Colonic mucosa (tissue), 4 donors: ENCODE data around the gene BUD23. TPM values are rescaled to one million over a fixed set of nuclear protein-coding genes. Genes with fewer than 3 reads are reported as not detected.

ENCODE experiments used
- DNase-seq: peaks from one replicate; pipeline ENCODE4 v3.0.0-alpha.2; 2020
- H3K27ac ChIP-seq: fragments of 200-600 bp; one replicate; pipeline ENCODE4 v1.8.0; 2021
- H3K27me3 ChIP-seq: fragments of 200-600 bp; one replicate; pipeline ENCODE4 v1.8.0; 2021
- H3K36me3 ChIP-seq: fragments of 200-600 bp; one replicate; pipeline ENCODE4 v1.8.0; 2021
- H3K4me1 ChIP-seq: fragments of 200-600 bp; one replicate; pipeline ENCODE4 v1.8.0; 2021; ENCODE audit warnings: mild to moderate bottlenecking
- H3K4me3 ChIP-seq: fragments of 200-600 bp; one replicate; pipeline ENCODE4 v1.8.0; 2021
- H3K9ac ChIP-seq, 2 donors: one replicate each; pipeline ENCODE4 v1.7.0; 2013; ENCODE audit warnings: control low read depth in 2 of 2, low read depth in 2 of 2, low read length in 2 of 2
- H3K9me3 ChIP-seq: fragments of 200-600 bp; one replicate; pipeline ENCODE4 v1.8.0; 2021
- intact Hi-C: fragments of 100-400 bp; cut with DNase I; formaldehyde crosslinking; loops from one replicate; pipeline ENCODE4 v1.14.1; 2022
- total RNA-seq, 2 donors: library from RNA; stranded (reverse); fragmentation: NEBNext Ultra II Directional in 1 of 2; extraction: Animal tissue kit (Norgen Biotek cat#: 25700) in 1 of 2; gene quantifications; one replicate each; pipeline ENCODE4 v1.2.1, GENCODE V29; 2021
- TF ChIP-seq, protein P1 (sequence below): fragments of 200-600 bp; IDR thresholded peaks from one replicate; pipeline ENCODE4 v1.8.0; 2022; ENCODE audit warnings: antibody characterized with exemption, mild to moderate bottlenecking
- donor health status: healthy.
- donor health status: DM: no; HTN: no; CAD: no.
- donor health status: DM: no; HTN: no; CAD: no.

BUD23 gene
- total RNA-seq, 2 donors from 2014 or later = 46.4 to 79.5 TPM

DNA sequence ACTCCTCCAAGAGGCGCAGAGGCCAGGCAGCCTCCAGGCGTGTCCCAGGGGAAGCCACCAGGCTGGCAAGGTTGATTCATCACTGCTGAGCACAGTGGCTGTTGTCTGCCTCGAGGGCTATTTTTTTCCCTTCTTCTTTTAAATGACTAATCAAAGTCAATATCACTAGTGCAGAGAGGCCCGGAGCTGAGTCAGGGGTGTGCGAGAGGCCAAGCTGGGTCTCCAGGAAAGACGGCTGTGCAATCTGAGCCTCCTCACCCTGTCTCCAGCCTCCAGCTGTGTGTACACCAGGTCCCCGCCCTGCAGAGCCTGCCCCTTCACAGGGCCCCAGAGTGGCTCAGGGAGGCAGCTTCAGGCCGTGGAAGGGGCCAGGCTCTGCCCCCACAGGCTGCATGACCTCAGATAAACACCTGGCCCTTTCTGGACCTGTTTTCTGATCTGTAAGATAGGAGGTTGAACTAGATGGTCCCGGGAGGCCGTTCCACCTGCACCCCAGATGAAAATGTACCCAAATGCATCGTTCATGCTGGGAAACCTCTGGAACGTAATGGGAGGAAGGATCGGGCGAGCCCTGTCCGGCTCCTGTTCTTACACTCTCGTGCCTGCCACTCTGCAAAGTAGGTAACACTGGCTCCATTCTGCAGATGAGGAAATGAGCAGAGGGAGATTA, 32.4 kb downstream of the BUD23 start:
- H3K27me3 ChIP-seq = no peaks in the 10 kb centered on the region
- H3K9ac ChIP-seq = no peak overlapping the region
- H3K4me1 ChIP-seq = peaks cover 16% of the 10 kb centered on the region
- intact Hi-C loops = no loop called here
- H3K36me3 ChIP-seq = no peaks in the 10 kb centered on the region
- TF ChIP-seq, protein P1, sequence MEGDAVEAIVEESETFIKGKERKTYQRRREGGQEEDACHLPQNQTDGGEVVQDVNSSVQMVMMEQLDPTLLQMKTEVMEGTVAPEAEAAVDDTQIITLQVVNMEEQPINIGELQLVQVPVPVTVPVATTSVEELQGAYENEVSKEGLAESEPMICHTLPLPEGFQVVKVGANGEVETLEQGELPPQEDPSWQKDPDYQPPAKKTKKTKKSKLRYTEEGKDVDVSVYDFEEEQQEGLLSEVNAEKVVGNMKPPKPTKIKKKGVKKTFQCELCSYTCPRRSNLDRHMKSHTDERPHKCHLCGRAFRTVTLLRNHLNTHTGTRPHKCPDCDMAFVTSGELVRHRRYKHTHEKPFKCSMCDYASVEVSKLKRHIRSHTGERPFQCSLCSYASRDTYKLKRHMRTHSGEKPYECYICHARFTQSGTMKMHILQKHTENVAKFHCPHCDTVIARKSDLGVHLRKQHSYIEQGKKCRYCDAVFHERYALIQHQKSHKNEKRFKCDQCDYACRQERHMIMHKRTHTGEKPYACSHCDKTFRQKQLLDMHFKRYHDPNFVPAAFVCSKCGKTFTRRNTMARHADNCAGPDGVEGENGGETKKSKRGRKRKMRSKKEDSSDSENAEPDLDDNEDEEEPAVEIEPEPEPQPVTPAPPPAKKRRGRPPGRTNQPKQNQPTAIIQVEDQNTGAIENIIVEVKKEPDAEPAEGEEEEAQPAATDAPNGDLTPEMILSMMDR = no peak
- H3K27ac ChIP-seq = no peak overlapping the region
- no peaks in the 10 kb centered on the region for H3K9me3 ChIP-seq
- no peak for DNase-seq
- no peak overlapping the region for H3K4me3 ChIP-seq

DNA sequence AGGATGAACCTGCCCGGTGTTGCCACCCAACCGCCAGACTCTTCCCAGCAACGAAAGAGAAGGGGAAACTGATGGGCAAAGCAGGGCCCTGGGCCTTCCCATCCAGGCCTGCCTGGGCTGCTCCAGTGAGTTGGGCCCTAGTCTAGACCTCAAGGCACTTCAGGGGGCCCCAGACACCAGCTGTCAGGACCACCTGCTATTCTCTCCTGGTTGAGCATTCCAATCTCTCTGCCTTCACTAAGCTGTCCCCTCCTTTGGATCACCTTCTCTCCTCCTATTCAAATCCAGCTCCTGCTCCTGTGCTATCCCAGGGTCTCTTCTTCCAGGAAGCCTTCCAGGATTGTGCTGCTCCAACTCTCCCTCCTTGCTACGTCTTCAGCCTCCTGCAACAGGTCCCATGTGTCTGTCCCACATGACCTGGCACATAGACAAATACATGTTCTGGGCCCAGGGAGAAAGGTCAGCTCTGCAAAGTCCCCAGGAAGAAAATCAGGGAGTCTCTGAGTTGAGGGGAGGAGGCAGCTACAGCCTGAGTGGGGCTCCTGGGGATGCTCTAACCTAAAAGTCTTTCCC, 33.0 kb downstream of the BUD23 start:
- H3K4me1 ChIP-seq = peaks cover 16% of the 10 kb centered on the region
- no peak overlapping the region for H3K27ac ChIP-seq
- H3K9ac ChIP-seq = no peak overlapping the region

GRCh38 chr7:73717025-73717807, 33.8 kb downstream of the BUD23 start:
- H3K9me3 ChIP-seq = no peaks in the 10 kb centered on the region
- no peaks in the 10 kb centered on the region for H3K27me3 ChIP-seq
- H3K4me1 ChIP-seq = peaks cover 16% of the 10 kb centered on the region
- TF ChIP-seq, protein P1 = no peak
- H3K4me3 ChIP-seq = no peak overlapping the region
- H3K36me3 ChIP-seq = no peaks in the 10 kb centered on the region
- no peak for DNase-seq
- H3K27ac ChIP-seq = no peak overlapping the region
- intact Hi-C loops = no loop called here
- no peak overlapping the region for H3K9ac ChIP-seq

More for the DNA sequence above, 33.0 kb downstream of the BUD23 start:
- DNase-seq = no peak
- Histone ChIP-seq H3K9me3 (no peaks in the 10 kb centered on the region), H3K4me3 (no peak overlapping the region), H3K27me3 (no peaks in the 10 kb centered on the region), H3K36me3 (no peaks in the 10 kb centered on the region)
- TF ChIP-seq, protein P1 = no peak
- intact Hi-C loops = no loop called here

GRCh38 chr7:73717991-73718405, 34.6 kb downstream of the BUD23 start:
- no peak overlapping the region for H3K9ac ChIP-seq
- no peak for DNase-seq
- H3K9me3 ChIP-seq = no peaks in the 10 kb centered on the region
- H3K4me1 ChIP-seq = peaks cover 16% of the 10 kb centered on the region
- H3K27me3 ChIP-seq = no peaks in the 10 kb centered on the region
- intact Hi-C loops = no loop called here
- H3K36me3 ChIP-seq = no peaks in the 10 kb centered on the region
- no peak overlapping the region for H3K27ac ChIP-seq
- TF ChIP-seq, protein P1 = no peak
- no peak overlapping the region for H3K4me3 ChIP-seq

DNA sequence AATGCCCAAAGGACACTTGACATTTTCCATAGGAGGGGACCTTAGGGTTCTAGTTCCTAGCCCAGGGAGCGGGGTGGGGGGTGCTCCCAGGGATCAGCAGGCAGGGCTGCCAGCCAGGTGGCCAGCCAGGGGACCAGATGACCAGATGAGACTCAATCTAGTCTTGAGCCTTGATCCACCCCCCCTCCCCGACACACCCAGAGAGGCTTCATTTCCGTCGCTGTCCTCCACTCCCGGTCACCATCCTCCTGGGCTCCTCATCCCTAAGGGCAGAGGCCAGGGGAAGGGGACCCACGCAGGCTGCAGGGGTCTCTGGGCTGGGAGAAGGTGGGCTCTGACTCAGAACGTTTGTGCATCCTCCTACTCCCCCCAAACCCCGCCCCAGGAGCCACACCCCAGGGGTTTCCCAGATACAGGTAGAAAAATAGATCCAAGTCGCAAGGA, 35.1 kb downstream of the BUD23 start:
- no peaks in the 10 kb centered on the region for H3K9me3 ChIP-seq
- H3K36me3 ChIP-seq = no peaks in the 10 kb centered on the region
- no peaks in the 10 kb centered on the region for H3K27me3 ChIP-seq
- peak overlapping the region; percentile 85 for H3K4me3 ChIP-seq
- TF ChIP-seq, protein P1 = no peak
- DNase-seq = no peak
- intact Hi-C loops = no loop called here
- no peak overlapping the region for H3K27ac ChIP-seq
- H3K9ac ChIP-seq = peak overlapping the region; percentile 61 to 84
- peaks cover 16% of the 10 kb centered on the region for H3K4me1 ChIP-seq
